Gastrocnemius medialis (tissue), 4 donors: Measurements from ENCODE around the gene AMFR.

Source experiments
- POLR2A ChIP-seq, 2 donors: fragments of 450-650 bp; IDR thresholded peaks; one replicate each; pipeline ENCODE4 v1.6.1; 2017; ENCODE audit warnings: antibody characterized with exemption in 2 of 2, mild to moderate bottlenecking in 2 of 2, moderate library complexity in 2 of 2
- TF ChIP-seq, protein P1 (sequence below), 5 experiments: fragments of 450-650 bp in 3 of 5; fragments of 200-600 bp in 2 of 5; sonication (generic) in 2 of 5; IDR thresholded peaks in 4 of 5; conservative IDR thresholded peaks in 1 of 5; 1 replicate in 4 of 5; 2 replicates in 1 of 5; pipeline ENCODE4 v1.5.1; 2016 to 2019; ENCODE audit warnings: antibody characterized with exemption in 5 of 5, mild to moderate bottlenecking in 3 of 5, moderate library complexity in 3 of 5

DNA sequence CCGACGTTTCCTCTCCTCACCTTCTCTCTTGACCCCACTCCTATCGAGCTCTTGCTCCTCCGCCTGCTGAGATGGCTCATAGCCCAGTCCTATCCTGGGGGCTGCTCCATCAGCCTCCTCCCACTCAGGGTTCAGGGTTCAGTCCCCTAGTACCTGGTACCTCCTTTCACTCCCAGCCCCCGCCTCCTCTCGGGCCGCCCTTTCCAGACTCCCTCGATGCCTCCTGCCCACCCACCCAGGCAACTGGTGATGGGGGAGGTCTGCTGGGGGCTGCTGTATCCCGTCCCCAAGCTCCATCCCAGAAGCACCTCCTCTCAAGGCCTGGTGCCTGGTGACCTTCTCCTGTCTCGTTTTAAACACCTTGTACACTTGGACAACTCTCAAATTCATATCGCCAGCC lies 93.9 kb downstream of the AMFR start:
- TF ChIP-seq, protein P1, sequence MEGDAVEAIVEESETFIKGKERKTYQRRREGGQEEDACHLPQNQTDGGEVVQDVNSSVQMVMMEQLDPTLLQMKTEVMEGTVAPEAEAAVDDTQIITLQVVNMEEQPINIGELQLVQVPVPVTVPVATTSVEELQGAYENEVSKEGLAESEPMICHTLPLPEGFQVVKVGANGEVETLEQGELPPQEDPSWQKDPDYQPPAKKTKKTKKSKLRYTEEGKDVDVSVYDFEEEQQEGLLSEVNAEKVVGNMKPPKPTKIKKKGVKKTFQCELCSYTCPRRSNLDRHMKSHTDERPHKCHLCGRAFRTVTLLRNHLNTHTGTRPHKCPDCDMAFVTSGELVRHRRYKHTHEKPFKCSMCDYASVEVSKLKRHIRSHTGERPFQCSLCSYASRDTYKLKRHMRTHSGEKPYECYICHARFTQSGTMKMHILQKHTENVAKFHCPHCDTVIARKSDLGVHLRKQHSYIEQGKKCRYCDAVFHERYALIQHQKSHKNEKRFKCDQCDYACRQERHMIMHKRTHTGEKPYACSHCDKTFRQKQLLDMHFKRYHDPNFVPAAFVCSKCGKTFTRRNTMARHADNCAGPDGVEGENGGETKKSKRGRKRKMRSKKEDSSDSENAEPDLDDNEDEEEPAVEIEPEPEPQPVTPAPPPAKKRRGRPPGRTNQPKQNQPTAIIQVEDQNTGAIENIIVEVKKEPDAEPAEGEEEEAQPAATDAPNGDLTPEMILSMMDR (IDR thresholded peaks at IDR 0.05 in 4 of 5, conservative IDR thresholded peaks at IDR 0.05 in 1 of 5), result no peak
- TF ChIP-seq POLR2A (IDR thresholded peaks at IDR 0.05), result no peak
